NCI-H2107 (cell line): Measurements from ENCODE around the gene KLK8.
"Not testable (repeated sequence)": the region's sequence is repeated elsewhere in the genome, so short reads cannot be mapped to it uniquely, and the experiment has no call there.

Source experiments
- DNase-seq: peaks from one replicate; lab custom pipeline; 2025; lab: John Stamatoyannopoulos, UW

KLK8 gene

GRCh38 chr19:51016798-51017683 lies 15.6 kb upstream of the KLK8 start:
- DNase-seq = no peak

GRCh38 chr19:51015691-51016267 lies 14.4 kb upstream of the KLK8 start:
- DNase-seq = no peak

- no peak for DNase-seq
Measured at GRCh38 chr19:51014242-51014641, 12.8 kb upstream of the KLK8 start.

- DNase-seq = no peak
Measured at GRCh38 chr19:51012661-51013190, 11.3 kb upstream of the KLK8 start.

GRCh38 chr19:51010066-51010795 lies 8.8 kb upstream of the KLK8 start:
- no peak for DNase-seq

GRCh38 chr19:51009061-51009891 lies 7.9 kb upstream of the KLK8 start:
- no peak for DNase-seq

- no peak for DNase-seq
Measured at GRCh38 chr19:51007488-51007887, 6.1 kb upstream of the KLK8 start.

- no peak for DNase-seq
Measured at GRCh38 chr19:51006406-51006805, 5.0 kb upstream of the KLK8 start.

GRCh38 chr19:51005248-51005647 lies 3.8 kb upstream of the KLK8 start:
- no peak for DNase-seq

GRCh38 chr19:51003316-51003715 lies 1.9 kb upstream of the KLK8 start:
- DNase-seq = no peak

- no peak for DNase-seq
Measured at GRCh38 chr19:51002542-51003311, 1.3 kb upstream of the KLK8 start.

- DNase-seq = no peak
Measured at GRCh38 chr19:51002089-51002532, 707 bp upstream of the KLK8 start.

- DNase-seq = no peak
Measured at GRCh38 chr19:51000981-51001380, 423 bp downstream of the KLK8 start.

GRCh38 chr19:51000426-51000825 lies 978 bp downstream of the KLK8 start:
- DNase-seq = no peak

GRCh38 chr19:50998686-50999085 lies 2.7 kb downstream of the KLK8 start:
- DNase-seq = no peak

GRCh38 chr19:50998061-50998460 lies 3.3 kb downstream of the KLK8 start:
- no peak for DNase-seq

- DNase-seq = no peak
Measured at GRCh38 chr19:50994129-50994528, 7.3 kb downstream of the KLK8 start.

- DNase-seq = no peak
Measured at GRCh38 chr19:50992666-50993035, 8.8 kb downstream of the KLK8 start.

- not testable (repeated sequence) for DNase-seq
Measured at GRCh38 chr19:50984416-50984815, 17.0 kb downstream of the KLK8 start.

- DNase-seq = no peak
Measured at GRCh38 chr19:50983625-50984292, 17.6 kb downstream of the KLK8 start, which contains the start of gene KLK7. Gene KLK7, minus strand, starts transcription at chr19:50983917. Its CDS starts 1,518 bp downstream, at chr19:50982399.
